NCI-H748 (cell line): ENCODE measurements around the gene SCAPER.

Source experiments
- DNase-seq: peaks from one replicate; lab custom pipeline; 2025; ENCODE audit not compliant: unreplicated experiment; lab: John Stamatoyannopoulos, UW

SCAPER gene

DNA sequence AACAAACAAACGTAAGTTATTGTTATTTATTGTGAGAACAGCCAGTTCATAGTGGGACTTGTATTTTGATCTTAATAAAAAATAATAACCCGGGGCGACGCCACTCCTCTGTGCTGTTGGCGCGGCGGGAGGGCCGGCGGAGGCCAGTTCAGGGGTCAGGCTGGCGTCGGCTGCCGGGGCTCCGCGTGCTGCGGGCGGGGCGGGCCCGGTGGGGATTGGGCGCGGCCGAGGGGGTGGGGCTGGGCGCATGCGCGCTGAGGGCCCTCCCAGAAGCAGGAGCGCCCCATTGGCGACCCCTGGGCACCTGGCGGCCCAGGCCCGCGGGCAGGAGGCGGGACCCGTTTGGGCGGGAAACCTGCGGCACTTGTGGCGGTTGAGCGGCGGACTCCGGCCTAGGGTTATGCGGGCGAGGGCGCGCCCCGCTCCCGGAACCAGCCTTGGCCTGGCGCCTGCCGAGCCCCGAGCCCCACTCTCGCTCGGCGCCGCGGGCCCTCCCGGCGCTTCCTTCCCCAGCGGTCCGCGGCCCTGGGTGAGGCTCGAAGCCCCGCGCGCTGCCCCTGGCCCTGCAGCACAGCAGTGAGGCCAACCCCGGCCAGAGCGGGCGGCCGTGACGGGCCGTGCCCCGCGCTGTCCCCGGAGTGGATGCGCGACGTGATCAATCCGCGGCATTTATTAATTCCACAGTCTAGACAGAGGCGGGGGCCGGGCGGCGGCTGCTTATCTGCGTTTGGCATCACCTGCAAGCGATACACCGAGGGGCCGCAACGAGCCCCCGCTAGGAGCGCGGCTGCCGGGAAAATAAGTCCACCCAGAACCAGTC is 562.5 kb downstream of the SCAPER start:
- DNase-seq, result no peak

DNA sequence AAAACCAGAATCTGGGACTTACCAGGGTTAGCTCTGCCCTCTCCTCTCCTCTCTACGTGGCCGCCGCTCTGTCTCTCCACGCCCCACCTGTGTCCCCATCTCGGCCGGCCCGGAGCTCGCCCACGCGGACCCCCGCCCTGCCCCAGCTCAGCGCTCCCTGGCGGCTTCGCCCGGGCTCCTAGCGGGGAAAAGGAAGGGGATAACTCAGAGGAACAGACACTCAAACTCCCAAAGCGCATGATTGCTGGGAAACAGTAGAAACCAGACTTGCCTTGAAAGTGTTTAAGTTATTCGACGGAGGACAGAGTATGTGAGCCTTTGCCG is 563.1 kb downstream of the SCAPER start:
- DNase-seq, result no peak

DNA sequence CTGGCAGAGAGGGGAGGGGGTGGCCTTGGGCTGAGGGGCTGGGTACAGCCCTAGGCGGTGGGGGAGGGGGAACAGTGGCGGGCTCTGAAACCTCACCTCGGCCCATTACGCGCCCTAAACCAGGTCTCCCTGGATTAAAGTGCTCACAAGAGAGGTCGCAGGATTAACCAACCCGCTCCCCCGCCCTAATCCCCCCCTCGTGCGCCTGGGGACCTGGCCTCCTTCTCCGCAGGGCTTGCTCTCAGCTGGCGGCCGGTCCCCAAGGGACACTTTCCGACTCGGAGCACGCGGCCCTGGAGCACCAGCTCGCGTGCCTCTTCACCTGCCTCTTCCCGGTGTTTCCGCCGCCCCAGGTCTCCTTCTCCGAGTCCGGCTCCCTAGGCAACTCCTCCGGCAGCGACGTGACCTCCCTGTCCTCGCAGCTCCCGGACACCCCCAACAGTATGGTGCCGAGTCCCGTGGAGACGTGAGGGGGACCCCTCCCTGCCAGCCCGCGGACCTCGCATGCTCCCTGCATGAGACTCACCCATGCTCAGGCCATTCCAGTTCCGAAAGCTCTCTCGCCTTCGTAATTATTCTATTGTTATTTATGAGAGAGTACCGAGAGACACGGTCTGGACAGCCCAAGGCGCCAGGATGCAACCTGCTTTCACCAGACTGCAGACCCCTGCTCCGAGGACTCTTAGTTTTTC is 563.6 kb downstream of the SCAPER start:
- peak; percentile 37 for DNase-seq

DNA sequence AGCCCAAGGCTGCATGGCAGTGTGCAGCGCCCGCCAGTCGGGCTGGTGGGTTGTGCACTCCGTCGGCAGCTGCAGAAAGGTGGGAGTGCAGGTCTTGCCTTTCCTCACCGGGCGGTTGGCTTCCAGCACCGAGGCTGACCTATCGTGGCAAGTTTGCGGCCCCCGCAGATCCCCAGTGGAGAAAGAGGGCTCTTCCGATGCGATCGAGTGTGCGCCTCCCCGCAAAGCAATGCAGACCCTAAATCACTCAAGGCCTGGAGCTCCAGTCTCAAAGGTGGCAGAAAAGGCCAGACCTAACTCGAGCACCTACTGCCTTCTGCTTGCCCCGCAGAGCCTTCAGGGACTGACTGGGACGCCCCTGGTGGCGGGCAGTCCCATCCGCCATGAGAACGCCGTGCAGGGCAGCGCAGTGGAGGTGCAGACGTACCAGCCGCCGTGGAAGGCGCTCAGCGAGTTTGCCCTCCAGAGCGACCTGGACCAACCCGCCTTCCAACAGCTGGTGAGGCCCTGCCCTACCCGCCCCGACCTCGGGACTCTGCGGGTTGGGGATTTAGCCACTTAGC is 564.3 kb downstream of the SCAPER start:
- DNase-seq, result peak; percentile 46

DNA sequence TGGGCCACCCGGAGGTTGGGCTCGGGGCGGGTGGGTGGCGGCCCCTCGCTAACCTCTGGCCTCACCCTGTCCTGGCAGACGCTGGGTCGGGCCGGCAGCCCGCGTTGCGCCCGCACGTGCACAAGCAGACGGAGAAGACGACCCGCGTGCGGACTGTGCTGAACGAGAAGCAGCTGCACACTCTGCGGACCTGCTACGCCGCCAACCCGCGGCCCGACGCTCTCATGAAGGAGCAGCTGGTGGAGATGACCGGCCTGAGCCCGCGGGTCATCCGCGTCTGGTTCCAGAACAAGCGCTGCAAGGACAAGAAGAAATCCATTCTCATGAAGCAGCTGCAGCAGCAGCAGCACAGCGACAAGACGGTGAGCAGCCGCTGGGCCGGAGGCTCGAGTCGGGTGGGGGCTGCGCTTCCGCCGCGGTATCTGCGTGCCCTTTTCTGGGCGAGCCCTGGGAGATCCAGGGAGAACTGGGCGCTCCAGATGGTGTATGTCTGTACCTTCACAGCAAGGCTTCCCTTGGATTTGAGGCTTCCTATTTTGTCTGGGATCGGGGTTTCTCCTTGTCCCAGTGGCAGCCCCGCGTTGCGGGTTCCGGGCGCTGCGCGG is 564.8 kb downstream of the SCAPER start:
- DNase-seq, result peak; percentile 60

DNA sequence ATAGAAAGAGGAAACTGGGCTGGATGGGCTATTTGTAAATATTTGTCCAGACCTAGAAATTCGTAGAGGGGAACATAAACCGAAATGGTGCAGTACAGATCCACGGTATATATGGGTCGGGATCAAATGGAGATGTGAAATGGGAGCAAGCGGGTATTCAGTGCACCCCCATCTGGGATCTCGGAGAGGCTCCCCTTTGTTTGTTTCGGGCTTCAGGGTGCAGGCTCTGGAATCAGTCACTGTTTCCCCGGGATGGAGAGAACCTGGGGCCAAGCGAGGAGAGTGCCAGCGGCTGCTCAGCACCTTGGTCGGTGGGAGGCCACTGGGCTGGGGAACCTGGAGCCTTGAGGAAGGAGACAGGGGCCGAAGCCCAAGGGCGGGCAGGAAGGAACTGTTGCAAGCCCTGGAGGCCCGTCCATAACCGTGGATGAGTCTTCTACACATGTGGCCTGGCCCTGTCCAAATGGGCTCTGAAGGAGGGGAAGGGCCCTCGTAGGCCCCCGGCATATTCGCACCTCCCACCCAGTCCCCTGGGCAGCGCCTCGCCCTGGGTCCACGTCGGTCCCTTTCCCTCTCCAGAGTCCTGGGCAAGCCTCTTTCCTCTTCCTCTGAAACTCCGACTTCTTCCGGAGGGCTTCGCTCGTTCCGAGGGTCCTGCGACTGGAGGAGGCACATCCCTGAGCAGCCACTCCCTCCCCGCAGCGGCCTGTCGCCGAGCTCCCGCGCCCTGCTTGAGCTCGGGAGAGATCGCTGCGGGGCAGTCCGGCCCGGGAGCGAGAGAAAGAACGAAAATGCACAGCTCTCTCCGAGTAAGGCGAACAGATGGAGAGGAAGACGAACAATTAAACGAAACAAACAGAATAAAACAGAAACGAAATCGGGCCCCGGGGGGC is 565.6 kb downstream of the SCAPER start:
- DNase-seq, result peak; percentile 15

DNA sequence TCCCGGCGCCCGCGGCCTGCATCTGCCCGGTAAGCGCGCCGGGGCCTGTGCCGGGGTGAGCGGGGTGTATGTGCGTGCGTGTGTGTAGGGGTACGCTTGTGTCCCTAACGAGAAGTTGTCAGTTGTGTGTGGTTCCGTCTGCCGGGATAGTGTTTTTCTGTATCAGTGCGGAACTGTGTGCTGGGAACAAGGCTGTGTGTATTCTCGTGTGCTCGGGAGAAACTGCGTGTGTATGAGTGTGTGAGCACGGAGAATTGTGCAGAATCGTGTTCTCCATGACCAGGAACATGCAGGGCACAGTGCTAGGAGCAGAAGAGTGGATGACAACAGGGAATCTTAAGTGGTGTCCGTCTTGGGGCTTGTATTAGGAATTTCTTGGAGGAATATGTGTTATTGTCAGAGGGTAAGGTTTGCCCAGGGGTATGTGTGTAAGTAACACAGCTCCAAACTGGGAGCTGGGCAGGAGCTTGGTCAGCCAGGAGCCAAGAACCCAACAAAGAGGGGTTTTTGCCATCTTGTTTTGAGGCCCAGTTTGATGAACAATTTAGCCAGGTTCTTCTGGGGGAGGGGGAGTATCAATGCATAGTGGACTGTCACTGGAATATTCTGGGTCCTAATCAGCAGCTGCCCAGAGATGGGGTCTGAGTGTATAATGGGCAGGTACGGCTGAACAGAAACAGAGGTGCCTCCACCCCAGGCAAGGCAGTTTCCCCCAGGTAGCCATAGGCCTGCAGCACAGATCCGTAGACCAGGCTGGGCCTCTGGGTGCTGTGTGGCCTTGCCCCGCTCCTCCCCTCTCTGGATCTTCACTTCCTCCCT is 566.4 kb downstream of the SCAPER start:
- DNase-seq, result no peak

DNA sequence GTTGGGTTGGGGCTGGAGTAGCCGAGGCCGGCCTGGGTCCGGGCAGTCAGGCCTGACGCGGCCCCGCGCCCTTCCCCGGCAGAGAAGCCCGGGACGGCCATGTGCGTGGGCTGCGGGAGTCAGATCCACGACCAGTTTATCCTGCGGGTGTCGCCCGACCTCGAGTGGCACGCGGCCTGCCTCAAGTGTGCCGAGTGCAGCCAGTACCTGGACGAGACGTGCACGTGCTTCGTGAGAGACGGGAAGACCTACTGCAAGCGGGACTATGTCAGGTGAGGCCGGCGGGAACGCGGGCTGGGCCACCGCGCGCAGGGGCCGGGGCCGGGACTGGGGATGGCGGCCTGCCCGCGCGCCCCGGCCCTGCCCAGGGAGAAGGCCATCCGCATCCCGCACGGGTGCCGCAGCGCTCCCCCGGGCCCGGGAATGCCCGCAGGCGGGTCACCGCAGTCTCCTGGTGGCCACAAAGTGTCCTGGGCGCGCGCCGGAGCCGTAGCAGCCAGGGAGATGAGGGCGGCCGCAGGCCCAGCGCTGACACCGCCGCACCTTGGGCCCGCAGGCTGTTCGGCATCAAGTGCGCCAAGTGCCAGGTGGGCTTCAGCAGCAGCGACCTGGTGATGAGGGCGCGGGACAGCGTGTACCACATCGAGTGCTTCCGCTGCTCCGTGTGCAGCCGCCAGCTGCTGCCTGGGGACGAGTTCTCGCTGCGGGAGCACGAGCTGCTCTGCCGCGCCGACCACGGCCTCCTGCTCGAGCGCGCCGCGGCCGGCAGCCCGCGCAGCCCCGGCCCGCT is 567.2 kb downstream of the SCAPER start:
- no peak for DNase-seq

DNA sequence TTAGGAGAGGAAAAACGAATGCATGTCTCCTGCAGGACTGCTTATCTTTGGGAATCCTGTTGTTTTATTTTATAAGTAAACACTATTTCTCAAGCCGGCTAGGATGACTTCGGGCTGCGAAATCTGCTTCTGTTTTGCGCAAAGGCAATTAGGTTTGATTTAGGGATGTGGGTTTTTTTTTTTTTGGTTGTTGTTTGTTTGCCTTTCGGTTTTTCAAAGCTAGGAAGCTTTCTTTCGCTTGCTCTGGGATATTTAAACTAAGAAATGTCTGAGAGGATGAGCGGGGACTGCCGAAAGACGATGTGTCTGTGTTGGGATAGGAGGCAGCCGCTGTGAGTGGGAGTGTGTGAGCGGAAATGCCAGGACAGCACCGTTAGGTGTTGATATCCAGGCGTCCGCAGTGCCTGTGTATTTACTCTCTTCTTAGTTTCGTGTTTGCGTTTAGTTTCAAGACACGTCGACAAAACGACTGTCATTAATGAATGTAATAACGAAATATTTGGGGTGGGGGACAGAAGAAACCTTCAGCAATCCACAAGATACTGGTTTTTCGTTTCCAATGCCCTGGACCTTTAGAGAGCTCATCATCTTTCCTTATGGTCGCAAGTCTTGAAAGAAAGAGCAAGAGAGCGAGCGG is 568.0 kb downstream of the SCAPER start:
- peak; percentile 12 for DNase-seq

DNA sequence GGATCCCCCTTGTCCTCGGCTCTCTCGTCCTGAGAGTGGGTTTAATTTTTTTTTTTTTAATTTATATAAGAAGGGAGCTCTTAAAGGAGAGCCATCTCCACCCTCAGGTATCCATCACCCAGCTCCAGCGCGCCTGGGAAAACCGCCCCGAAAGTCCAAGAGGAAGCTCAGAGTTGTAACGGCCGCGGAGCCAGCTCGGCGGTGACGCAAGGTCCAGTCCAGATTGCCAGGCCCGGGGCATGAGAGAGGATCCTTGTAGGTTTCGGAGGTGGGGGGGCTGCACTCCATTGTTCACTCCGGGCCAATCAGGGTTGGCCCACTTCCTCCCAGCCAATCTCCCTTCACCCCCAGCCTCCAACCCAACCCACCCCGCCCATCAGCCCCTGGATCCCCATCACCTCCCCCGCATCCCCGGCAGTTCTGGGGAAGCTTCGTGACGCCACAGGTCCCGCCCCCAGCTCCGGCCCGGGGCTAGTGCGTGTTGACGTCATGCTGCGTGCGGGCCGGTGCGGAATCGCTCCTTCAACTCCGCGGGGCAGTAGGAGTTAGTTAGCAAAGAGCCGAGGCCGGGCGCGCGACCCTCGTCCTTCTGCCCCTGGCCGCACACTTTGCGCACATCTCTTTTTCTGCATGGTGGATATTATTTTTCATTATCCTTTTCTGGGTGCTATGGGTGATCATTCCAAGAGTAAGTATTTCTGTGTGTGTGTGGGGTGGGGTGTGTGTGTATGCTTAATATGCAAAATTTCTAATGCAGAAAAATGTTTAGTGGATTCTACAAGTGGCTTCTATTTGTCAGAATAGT is 568.7 kb downstream of the SCAPER start, which contains the start of gene ISL2:
ISL2 (plus strand) TSS at position 520 of the 805 bp plus-strand sequence; CDS start at position 631, 111 bp downstream.
- peak; percentile 69 for DNase-seq

DNA sequence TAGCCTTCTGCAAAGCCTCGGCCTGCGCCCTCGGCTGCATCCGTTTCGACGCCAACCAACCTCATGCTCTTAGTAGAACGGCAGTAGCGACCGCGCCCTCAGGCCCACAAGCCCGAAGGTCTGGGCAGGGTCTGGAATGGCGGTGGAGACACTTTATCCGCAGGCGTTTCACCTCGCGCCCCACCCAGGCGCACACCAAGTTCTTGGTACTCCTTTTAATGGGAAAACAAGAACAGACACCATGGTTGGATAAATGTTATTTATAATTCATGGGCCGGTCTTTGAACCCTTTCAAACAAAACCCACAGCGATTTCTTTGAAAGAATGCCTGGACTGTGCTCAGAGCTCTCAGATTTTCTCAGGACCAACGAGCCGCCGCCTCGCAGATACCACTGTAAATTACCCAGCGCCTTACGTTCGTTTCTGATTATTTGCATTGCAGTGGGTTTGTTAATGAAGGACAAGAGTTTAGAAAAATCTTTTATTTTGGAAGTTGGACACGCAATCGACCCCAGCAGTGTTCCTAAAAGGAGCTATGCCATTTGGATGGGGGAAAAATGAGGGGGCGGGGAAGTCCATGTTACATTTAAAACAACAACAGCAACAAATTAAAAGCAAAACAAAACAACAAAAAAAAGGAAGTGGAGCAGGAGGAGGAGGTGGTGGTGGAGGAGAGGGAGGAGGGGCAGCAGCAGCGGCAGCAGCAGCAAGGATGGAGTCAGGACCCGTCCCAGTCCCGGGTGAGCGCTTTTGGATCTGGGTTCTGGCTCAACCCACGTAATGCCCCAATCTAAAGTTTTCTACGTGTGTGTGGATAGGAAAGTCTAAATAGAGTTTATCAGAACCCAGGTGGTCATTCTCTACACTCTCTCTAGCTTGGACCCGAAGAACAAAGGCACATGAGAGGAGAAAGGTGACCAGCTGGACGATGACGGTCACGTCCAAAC is 569.6 kb downstream of the SCAPER start:
- DNase-seq, result peak; percentile 16

DNA sequence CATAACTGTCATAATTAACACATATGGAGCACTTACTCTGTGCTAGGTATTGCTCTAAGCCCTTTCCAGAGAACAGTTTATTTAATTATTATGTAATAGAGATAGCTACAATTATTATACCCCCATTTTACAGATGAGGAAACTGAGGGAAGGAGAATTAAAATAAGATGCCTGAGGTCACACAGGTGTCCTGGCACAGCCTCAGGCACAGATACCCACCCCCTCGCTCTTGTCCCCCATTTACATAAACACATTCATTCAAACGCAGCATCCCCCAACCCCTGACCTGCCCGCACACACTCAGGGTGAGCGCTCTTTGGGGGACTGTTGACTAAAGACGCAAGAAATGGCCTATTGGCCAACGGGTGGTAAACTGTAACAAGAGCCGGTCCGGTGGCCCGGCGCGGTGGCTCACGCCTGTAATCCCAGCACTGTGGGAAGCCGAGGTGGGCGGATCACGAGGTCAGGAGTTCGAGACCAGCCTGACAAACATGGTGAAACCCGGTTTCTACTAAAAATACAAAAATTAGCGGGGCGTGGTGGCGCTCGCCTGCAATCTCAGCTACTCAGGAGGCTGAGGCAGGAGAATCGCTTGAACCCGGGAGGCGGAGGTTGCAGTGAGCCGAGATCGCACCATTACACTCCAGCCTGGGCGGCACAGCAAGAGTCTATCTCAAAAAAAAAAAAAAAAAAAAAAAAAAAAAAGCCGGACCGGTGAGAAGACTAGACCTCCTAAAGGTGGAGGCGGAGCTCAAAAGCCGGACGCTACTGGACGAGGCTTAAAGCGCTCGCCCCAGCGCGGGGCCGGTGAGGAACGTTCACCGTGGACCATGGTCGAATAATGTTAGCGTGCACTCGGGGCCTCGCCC is 570.5 kb downstream of the SCAPER start:
- no peak for DNase-seq

DNA sequence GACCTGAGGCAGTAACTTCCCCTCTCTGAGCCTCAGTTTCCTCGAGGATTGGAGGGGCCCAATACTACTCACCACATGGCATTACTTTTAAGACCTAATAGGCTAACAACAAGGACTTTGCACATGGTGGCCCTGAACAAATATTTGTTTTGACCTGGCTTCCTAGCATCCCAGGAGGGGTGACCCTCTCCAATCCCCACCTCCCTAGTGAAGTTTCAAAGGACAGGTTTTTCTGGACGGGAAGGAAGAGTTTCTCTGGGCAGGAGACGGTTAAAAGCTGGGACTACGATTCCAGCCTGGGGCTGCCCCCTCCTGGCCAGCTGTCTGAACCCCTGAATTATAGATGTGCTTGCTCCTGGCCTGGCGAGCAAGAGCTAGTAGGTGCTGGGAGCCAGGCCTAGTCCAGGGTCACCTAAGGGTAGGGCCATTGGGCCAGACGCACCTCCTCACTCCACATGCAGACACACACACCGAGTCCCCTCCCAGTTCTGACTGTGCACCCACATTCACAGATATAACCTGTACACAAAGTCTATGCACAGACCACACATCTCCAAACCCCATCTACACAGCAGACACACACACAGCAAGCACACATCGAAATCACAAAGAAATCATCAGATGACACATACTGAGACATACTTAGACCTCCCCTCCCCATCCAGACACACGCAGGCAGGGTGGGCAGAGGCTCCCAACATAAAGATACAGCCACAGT is 571.3 kb downstream of the SCAPER start:
- no peak for DNase-seq

DNA sequence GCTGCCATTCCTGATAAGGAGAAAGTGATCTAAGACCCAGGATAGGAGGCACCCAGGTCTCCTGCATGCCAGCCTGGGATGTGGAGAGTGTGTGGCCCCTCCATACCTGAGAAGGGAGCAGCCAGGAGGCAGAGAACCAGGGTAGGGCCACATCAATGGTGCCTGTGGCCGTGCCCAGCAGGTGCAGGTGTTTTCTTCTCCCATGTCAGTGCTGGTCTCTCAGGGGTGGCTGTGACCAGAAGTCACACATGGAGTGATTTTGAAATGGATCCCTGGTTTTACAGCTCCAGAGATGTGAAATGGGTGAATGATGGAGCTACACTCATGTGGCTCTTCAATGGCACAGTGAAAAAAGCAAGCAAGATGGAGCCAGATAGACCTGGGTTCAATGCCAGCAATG is 571.8 kb downstream of the SCAPER start:
- no peak for DNase-seq

DNA sequence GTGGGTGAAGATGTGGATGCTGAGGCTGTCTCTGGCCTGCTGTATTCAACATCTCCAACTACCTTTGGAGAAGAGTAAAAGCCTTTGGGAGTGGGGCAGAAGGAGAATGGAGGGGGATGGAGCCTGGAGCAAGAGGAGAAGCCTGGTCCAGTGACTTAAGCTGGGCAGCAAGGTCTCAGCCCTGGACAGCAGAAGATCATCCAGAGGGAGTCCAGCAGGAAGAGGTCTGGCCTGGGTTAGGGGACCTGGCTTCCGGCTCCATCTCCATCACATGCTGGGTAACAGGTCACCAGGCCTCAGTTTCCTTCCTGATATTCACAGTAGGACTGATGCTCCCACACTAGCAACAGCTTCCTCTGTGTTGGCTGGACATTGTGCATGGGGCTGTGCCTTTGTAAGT is 572.3 kb downstream of the SCAPER start:
- no peak for DNase-seq
